PC-3 (cell line): ENCODE measurements around the gene CRYZL1. TPM values are rescaled to one million over a fixed set of nuclear protein-coding genes. Genes with fewer than 3 reads are reported as not detected.

Source experiments
- ATAC-seq: fragments of 200-7000 bp; cut with Tn5 transposase; 2 replicates; pipeline ENCODE4 v1.9.1; 2020; ENCODE audit warnings: mild to moderate bottlenecking, moderate library complexity
- BruUV-seq: library from RNA; stranded (reverse); fragments of 400-500 nt; replicated peaks from 2 replicates; lab custom pipeline; 2021; lab: Mats Ljungman, UMichigan
- CTCF ChIA-PET: fragments of 300-600 bp; sonication (Branson Sonifier 250); formaldehyde crosslinking; loops from one replicate; lab custom pipeline; 2022; ENCODE audit warnings: antibody characterized with exemption; lab: Charles Lee
- POLR2A ChIA-PET: fragments of 300-600 bp; sonication (Branson Sonifier 250); formaldehyde crosslinking; loops from one replicate; lab custom pipeline; 2022; ENCODE audit warnings: antibody characterized with exemption; ENCODE audit not compliant: unreplicated experiment; lab: Charles Lee
- DNase-seq: peaks from one replicate; pipeline ENCODE4 v3.0.0-alpha.2; 2015
- H2AFZ ChIP-seq: fragments of 300-600 bp; sonication (generic); 2 replicates; pipeline ENCODE4 v1.6.0; 2016; ENCODE audit warnings: antibody characterized with exemption, low read length
- H3F3A ChIP-seq: fragments of 300-600 bp; sonication (generic); one replicate; pipeline ENCODE4 v1.6.0; 2017; ENCODE audit warnings: antibody characterized with exemption, low read length, control low read depth, mild to moderate bottlenecking; ENCODE audit not compliant: unreplicated experiment
- H3K27ac ChIP-seq: fragments of 300-600 bp; sonication (generic); 2 replicates; pipeline ENCODE4 v1.5.1; 2016; ENCODE audit warnings: mild to moderate bottlenecking, low read length
- H3K27me3 ChIP-seq: fragments of 300-600 bp; sonication (generic); 2 replicates; pipeline ENCODE4 v1.6.1; 2016; ENCODE audit warnings: low read length, mixed read lengths
- H3K36me3 ChIP-seq: fragments of 300-600 bp; sonication (generic); 2 replicates; pipeline ENCODE4 v1.6.1; 2016; ENCODE audit warnings: low read depth, mixed run types, low read length, mixed read lengths
- H3K4me1 ChIP-seq: fragments of 300-600 bp; sonication (generic); 2 replicates; pipeline ENCODE4 v1.5.1; 2016; ENCODE audit warnings: low read length; ENCODE audit not compliant: insufficient read depth
- H3K4me2 ChIP-seq: fragments of 300-600 bp; sonication (generic); 2 replicates; pipeline ENCODE4 v1.6.0; 2016; ENCODE audit warnings: low read length
- H3K4me3 ChIP-seq: fragments of 300-600 bp; sonication (generic); 2 replicates; pipeline ENCODE4 v1.5.1; 2016; ENCODE audit warnings: mild to moderate bottlenecking, low read length, mixed read lengths
- H3K79me2 ChIP-seq: fragments of 300-600 bp; sonication (generic); 2 replicates; pipeline ENCODE4 v1.6.1; 2017; ENCODE audit warnings: low read length, mixed read lengths
- H3K9ac ChIP-seq: fragments of 300-600 bp; sonication (generic); 2 replicates; pipeline ENCODE4 v1.6.0; 2016; ENCODE audit warnings: mild to moderate bottlenecking, low read length
- H3K9me2 ChIP-seq: fragments of 300-600 bp; sonication (generic); replicated peaks from 2 replicates; pipeline ENCODE4 v1.6.1; 2016; ENCODE audit warnings: mixed run types, low read length, mixed read lengths
- H3K9me3 ChIP-seq: fragments of 300-600 bp; sonication (generic); 2 replicates; pipeline ENCODE4 v1.6.1; 2016; ENCODE audit warnings: low read length, mixed read lengths
- H4K20me1 ChIP-seq: fragments of 300-600 bp; sonication (generic); 2 replicates; pipeline ENCODE4 v1.6.1; 2016; ENCODE audit warnings: low read length, mixed read lengths
- CTCF ChIP-seq: fragments of 300-600 bp; sonication (generic); conservative IDR thresholded peaks from 2 replicates; pipeline ENCODE4 v1.5.1; 2017; ENCODE audit warnings: antibody characterized with exemption, low read depth, mild to moderate bottlenecking, low read length
- EZH2 ChIP-seq: fragments of 300-600 bp; sonication (generic); IDR thresholded peaks from one replicate; pipeline ENCODE4 v1.6.1; 2017; ENCODE audit warnings: antibody characterized with exemption, mild to moderate bottlenecking, low read length; ENCODE audit not compliant: unreplicated experiment
- EZH2phosphoT487 ChIP-seq: fragments of 300-600 bp; sonication (generic); IDR thresholded peaks from 2 replicates; pipeline ENCODE4 v1.6.1; 2018; ENCODE audit warnings: mild to moderate bottlenecking, antibody characterized with exemption, low read length, borderline replicate concordance
- intact Hi-C: fragments of 100-400 bp; cut with micrococcal nuclease; formaldehyde crosslinking; loops from 2 replicates; pipeline ENCODE4 v1.9.0; 2023
- total RNA-seq: library from RNA; depleted of rRNA; stranded (reverse); fragments of >200 nt; gene quantifications from 2 replicates; pipeline ENCODE4 v1.2.3, GENCODE V29; 2014

Gene CRYZL1
- total RNA-seq, 1 experiment from 2014 or later: 12.4 TPM

DNA sequence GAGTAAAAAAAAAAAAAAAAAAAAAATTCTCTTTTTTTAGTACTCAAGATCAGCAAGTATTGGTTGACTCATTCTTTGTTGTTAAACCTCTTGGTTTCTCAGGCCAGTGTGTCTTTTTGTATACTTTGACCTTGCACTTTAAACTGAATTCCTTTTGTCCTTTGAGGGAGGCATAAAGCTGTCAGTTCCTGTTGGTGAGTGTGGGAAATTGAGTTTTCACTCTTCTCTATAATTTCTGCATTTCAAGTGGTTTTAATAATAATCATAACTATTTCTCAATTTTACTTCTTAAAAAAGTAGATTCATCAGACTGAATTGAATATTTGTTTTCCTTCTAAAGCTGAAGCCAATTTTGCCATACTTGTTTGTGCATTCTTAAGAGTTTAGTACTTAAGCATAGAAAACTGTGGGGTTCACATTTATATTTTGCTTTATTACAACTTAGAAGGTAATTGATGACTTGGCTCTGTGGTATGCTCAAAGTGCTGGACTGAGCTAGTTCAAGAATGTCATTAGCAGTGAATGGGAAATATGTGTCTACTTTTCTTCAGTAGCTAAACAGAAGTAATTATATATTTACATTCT lies 44.2 kb upstream of the CRYZL1 start:
- H3K27ac ChIP-seq: no peak overlapping the region
- intact Hi-C loops: no loop called here
- ATAC-seq: peak; percentile 45

DNA sequence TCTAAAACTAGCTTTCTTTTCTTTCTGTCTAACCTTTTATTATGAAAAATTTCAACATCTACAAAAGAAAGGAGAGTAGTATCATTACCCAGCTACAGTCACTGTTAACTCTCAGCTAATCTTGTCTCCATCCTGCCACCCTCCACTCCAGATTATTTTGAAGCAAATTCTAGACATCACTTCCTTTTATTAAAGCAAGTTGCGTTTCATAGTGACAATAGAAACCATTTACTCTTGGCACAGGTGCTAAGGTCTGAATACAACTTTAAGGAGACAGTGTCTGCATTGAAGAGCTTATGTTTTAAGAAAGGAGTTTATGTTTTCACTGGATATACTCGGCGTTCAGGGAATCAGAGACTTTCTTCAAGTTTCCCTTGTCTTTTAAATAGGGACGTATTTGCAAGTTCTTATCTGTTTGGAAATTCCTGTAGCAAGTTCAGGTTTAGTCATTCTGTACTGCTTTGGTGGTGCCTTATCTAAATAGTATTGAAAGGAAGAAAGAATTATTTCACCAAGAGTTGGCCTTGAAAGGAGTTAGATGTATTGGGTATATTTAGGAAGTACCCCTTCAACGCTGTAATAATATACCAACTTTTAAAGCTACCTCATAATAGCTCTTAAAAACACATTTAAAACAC lies 43.5 kb upstream of the CRYZL1 start:
- Histone ChIP-seq H3K36me3 (no peaks in the 10 kb centered on the region), H3K9me2 (no peaks in the 10 kb centered on the region), H3K4me1 (peaks cover 25% of the 10 kb centered on the region), H3K9me3 (no peaks in the 10 kb centered on the region), H2AFZ (no peak overlapping the region), H3F3A (no peaks in the 10 kb centered on the region), H3K4me3 (no peak overlapping the region), H3K4me2 (no peak overlapping the region), H4K20me1 (no peaks in the 10 kb centered on the region), H3K27me3 (no peaks in the 10 kb centered on the region), H3K27ac (no peak overlapping the region), H3K9ac (no peak overlapping the region), H3K79me2 (peaks cover 68% of the 10 kb centered on the region)
- CTCF ChIA-PET: no interaction called here
- ATAC-seq: no peak
- intact Hi-C loops: no loop called here
- POLR2A ChIA-PET: no interaction called here
- no peak for DNase-seq
- no peak for TF ChIP-seq EZH2
- no peak for TF ChIP-seq CTCF
- TF ChIP-seq EZH2phosphoT487: no peak
- no TSS peak for BruUV-seq

More for the DNA sequence above, 44.2 kb upstream of the CRYZL1 start:
- Histone ChIP-seq H3K79me2 (peaks cover 62% of the 10 kb centered on the region), H3K4me3 (no peak overlapping the region), H4K20me1 (no peaks in the 10 kb centered on the region), H3K4me1 (peaks cover 25% of the 10 kb centered on the region), H3K9me3 (no peaks in the 10 kb centered on the region), H3K9ac (no peak overlapping the region), H3K4me2 (peak overlapping the region; percentile 21), H2AFZ (no peak overlapping the region), H3K9me2 (no peaks in the 10 kb centered on the region), H3F3A (no peaks in the 10 kb centered on the region), H3K27me3 (no peaks in the 10 kb centered on the region), H3K36me3 (no peaks in the 10 kb centered on the region)
- TF ChIP-seq CTCF (no peak), EZH2phosphoT487 (no peak), EZH2 (no peak)
- CTCF ChIA-PET: interaction anchor here (0.7 kb wide), 1 partner anchor 37 kb away, joined by 3 read pairs; no protein-coding TSS in a partner anchor
- POLR2A ChIA-PET: no interaction called here
- BruUV-seq: no TSS peak
- DNase-seq: peak; percentile 24

DNA sequence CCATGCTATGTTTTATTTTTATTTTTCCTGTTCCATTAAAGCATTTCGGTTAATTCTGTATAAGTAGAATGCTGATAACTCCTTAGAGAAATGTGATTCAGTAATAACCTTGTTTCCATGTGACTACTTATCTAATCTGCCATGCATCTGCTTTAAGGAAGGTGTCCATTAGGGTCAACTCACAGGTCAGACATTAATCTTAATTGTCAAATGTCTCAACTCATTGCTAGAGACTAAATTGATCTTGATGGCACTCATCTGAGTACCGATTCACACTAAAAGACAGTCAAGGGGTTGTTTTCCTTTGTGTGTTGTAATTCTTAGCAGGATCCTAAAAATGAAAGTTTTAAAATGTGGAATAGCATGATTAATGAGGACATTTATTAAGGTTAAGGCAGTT lies 42.5 kb upstream of the CRYZL1 start:
- no peak for ATAC-seq
- no peaks in the 10 kb centered on the region for H3K36me3 ChIP-seq
- no peaks in the 10 kb centered on the region for H3F3A ChIP-seq
- no peaks in the 10 kb centered on the region for H3K27me3 ChIP-seq
- no peak overlapping the region for H3K4me2 ChIP-seq
- DNase-seq: no peak
- no peaks in the 10 kb centered on the region for H3K9me2 ChIP-seq
- no TSS peak for BruUV-seq
- intact Hi-C loops: no loop called here
- H3K9ac ChIP-seq: no peak overlapping the region
- CTCF ChIA-PET: no interaction called here
- H3K79me2 ChIP-seq: peaks cover 67% of the 10 kb centered on the region
- H4K20me1 ChIP-seq: no peaks in the 10 kb centered on the region
- POLR2A ChIA-PET: no interaction called here
- H3K4me1 ChIP-seq: peaks cover 29% of the 10 kb centered on the region
- H3K4me3 ChIP-seq: no peak overlapping the region
- TF ChIP-seq EZH2phosphoT487: no peak
- H3K9me3 ChIP-seq: no peaks in the 10 kb centered on the region
- H3K27ac ChIP-seq: no peak overlapping the region
- no peak overlapping the region for H2AFZ ChIP-seq
